Measurements from ENCODE around the gene MAK. TPM values are rescaled to one million over a fixed set of nuclear protein-coding genes. Genes with fewer than 3 reads are reported as not detected.

The MAK gene
- polyA plus RNA-seq, 1 donor (not counting 4 experiments of a cell fraction or from before 2014, with no cell fraction given): not detected

DNA sequence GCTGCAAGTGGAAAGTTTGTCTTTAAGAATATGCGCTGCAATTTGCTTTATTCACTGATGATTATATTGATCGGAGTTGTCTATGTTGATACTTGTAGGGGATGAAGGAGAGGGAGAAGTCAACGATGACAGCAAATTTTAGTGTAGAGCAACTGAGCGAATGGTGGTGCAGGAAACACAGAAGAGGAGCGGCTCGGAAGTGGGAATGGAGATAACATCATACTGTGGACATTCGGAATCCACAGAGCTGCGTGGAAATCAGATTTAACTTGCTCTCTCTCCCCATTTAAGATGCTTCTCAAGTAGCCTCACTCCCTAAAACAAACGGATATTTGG, 91.5 kb downstream of the MAK start:
- H3K27ac ChIP-seq (ENCODE audit: control insufficient read depth, insufficient read depth, low read length): no peak overlapping the region
- FAIRE-seq (no peak), DNase-seq (ENCODE audit: low read depth, low spot score) (no peak)
- no peaks in the 10 kb centered on the region for H3K9me1 ChIP-seq (ENCODE audit: control insufficient read depth, extremely low read depth, insufficient read depth, low read length)
- H2AFZ ChIP-seq (ENCODE audit: control insufficient read depth, low read length): peak overlapping the region; percentile 70
- H3K27me3 ChIP-seq (ENCODE audit: control insufficient read depth, extremely low read depth, insufficient read depth, low read length): no peaks in the 10 kb centered on the region
- H3K79me2 ChIP-seq (ENCODE audit: control insufficient read depth, insufficient read depth, low read length): peaks cover 39% of the 10 kb centered on the region
- dilution Hi-C loops (cut with MboI; ENCODE audit: extremely low pct_ligation_motif_present, low sequenced_read_pairs): no loop called here
- peaks cover 8 to 13% of the 10 kb centered on the region in 2 experiments for H3K36me3 ChIP-seq (ENCODE audit: control insufficient read depth in 2 of 2, extremely low read depth in 1 of 2, insufficient read depth in 2 of 2, low read length in 2 of 2)
- H3K9ac ChIP-seq (ENCODE audit: control insufficient read depth, extremely low read depth, insufficient read depth, low read length): peak overlapping the region; percentile 91
- no peaks in the 10 kb centered on the region for H4K20me1 ChIP-seq (ENCODE audit: control insufficient read depth, extremely low read depth, insufficient read depth, low read length)
- H3K4me2 ChIP-seq (ENCODE audit: control insufficient read depth, extremely low read depth, insufficient read depth, low read depth, low read length): peak overlapping the region; percentile 91
- TF ChIP-seq CTCF (optimal IDR thresholded peaks at IDR 0.05 in 1 of 3, IDR thresholded peaks at IDR 0.05 in 1 of 3, conservative IDR thresholded peaks at IDR 0.05 in 1 of 3; ENCODE audit: extremely low read depth in 1 of 3, insufficient read depth in 2 of 3, low read length in 3 of 3) (no peak), EZH2 (IDR thresholded peaks at IDR 0.05; ENCODE audit: low read length) (no peak)
- H3K4me3 ChIP-seq (ENCODE audit: control insufficient read depth in 2 of 3, extremely low read depth in 1 of 3, insufficient read depth in 2 of 3, low read depth in 1 of 3, low read length in 3 of 3): peak overlapping the region; percentile 49 to 90 (median 70)
- H3K4me1 ChIP-seq (ENCODE audit: control insufficient read depth, extremely low read depth, insufficient read depth, low read length): peaks cover 20% of the 10 kb centered on the region
- no peaks in the 10 kb centered on the region for H3K9me3 ChIP-seq (ENCODE audit: control insufficient read depth, low read depth, low read length)

GRCh38 chr6:10745116-10745515, 93.2 kb downstream of the MAK start:
- Histone ChIP-seq H2AFZ (ENCODE audit: control insufficient read depth, low read length) (no peak overlapping the region), H3K9me3 (ENCODE audit: control insufficient read depth, low read depth, low read length) (no peaks in the 10 kb centered on the region), H3K9me1 (ENCODE audit: control insufficient read depth, extremely low read depth, insufficient read depth, low read length) (no peaks in the 10 kb centered on the region), H3K4me3 (ENCODE audit: control insufficient read depth in 2 of 3, extremely low read depth in 1 of 3, insufficient read depth in 2 of 3, low read depth in 1 of 3, low read length in 3 of 3) (no peak overlapping the region), H3K27me3 (ENCODE audit: control insufficient read depth, extremely low read depth, insufficient read depth, low read length) (no peaks in the 10 kb centered on the region), H3K36me3 (ENCODE audit: control insufficient read depth in 2 of 2, extremely low read depth in 1 of 2, insufficient read depth in 2 of 2, low read length in 2 of 2) (peaks cover 2 to 6% of the 10 kb centered on the region in 2 experiments), H3K79me2 (ENCODE audit: control insufficient read depth, insufficient read depth, low read length) (peaks cover 24% of the 10 kb centered on the region), H3K9ac (ENCODE audit: control insufficient read depth, extremely low read depth, insufficient read depth, low read length) (no peak overlapping the region), H4K20me1 (ENCODE audit: control insufficient read depth, extremely low read depth, insufficient read depth, low read length) (no peaks in the 10 kb centered on the region), H3K4me2 (ENCODE audit: control insufficient read depth, extremely low read depth, insufficient read depth, low read depth, low read length) (no peak overlapping the region), H3K4me1 (ENCODE audit: control insufficient read depth, extremely low read depth, insufficient read depth, low read length) (peaks cover 20% of the 10 kb centered on the region), H3K27ac (ENCODE audit: control insufficient read depth, insufficient read depth, low read length) (no peak overlapping the region)
- dilution Hi-C loops (cut with MboI; ENCODE audit: extremely low pct_ligation_motif_present, low sequenced_read_pairs): no loop called here
- no peak for DNase-seq (ENCODE audit: low read depth, low spot score)
- no peak for TF ChIP-seq EZH2 (IDR thresholded peaks at IDR 0.05; ENCODE audit: low read length)
- TF ChIP-seq CTCF (optimal IDR thresholded peaks at IDR 0.05 in 1 of 3, IDR thresholded peaks at IDR 0.05 in 1 of 3, conservative IDR thresholded peaks at IDR 0.05 in 1 of 3; ENCODE audit: extremely low read depth in 1 of 3, insufficient read depth in 2 of 3, low read length in 3 of 3): no peak
- FAIRE-seq: no peak
